PC-9 (cell line): Measurements from ENCODE around the gene EDN2. TPM values are rescaled to one million over a fixed set of nuclear protein-coding genes. Genes with fewer than 3 reads are reported as not detected.

Experiments
- BruUV-seq: library from RNA; stranded (reverse); fragments of 400-500 nt; replicated peaks from 2 replicates; lab custom pipeline; 2021; lab: Mats Ljungman, UMichigan
- CTCF ChIA-PET: fragments of 300-600 bp; sonication (Branson Sonifier 250); formaldehyde crosslinking; loops from one replicate; lab custom pipeline; 2022; ENCODE audit warnings: antibody characterized with exemption; lab: Charles Lee
- POLR2A ChIA-PET: fragments of 300-600 bp; sonication (Branson Sonifier 250); formaldehyde crosslinking; loops from one replicate; lab custom pipeline; 2022; ENCODE audit warnings: antibody characterized with exemption; ENCODE audit not compliant: unreplicated experiment; lab: Charles Lee
- DNase-seq, 2 experiments: peaks; one replicate each; pipeline versions ENCODE4 v3.0.0 to v3.0.0-alpha.2; 2015 to 2022; ENCODE audit warnings: mixed read lengths in 1 of 2
- H2AFZ ChIP-seq: fragments of 200-600 bp; sonication (generic); 2 replicates; pipeline ENCODE4 v1.8.1; 2017; ENCODE audit warnings: antibody characterized with exemption
- H3F3A ChIP-seq: fragments of 200-600 bp; sonication (generic); 2 replicates; pipeline ENCODE4 v1.8.1; 2017; ENCODE audit warnings: antibody characterized with exemption, mild to moderate bottlenecking, low read depth; ENCODE audit not compliant: insufficient read depth
- H3K27ac ChIP-seq: fragments of 200-600 bp; sonication (generic); 2 replicates; pipeline ENCODE4 v1.6.1; 2016; ENCODE audit warnings: mixed run types
- H3K27me3 ChIP-seq: fragments of 200-600 bp; sonication (generic); 2 replicates; pipeline ENCODE4 v1.6.1; 2016; ENCODE audit warnings: low read depth, mixed run types; ENCODE audit not compliant: insufficient read depth
- H3K36me3 ChIP-seq: fragments of 200-600 bp; sonication (generic); 2 replicates; pipeline ENCODE4 v1.6.1; 2016; ENCODE audit warnings: low read depth, mixed run types
- H3K4me1 ChIP-seq: fragments of 200-600 bp; sonication (generic); replicated peaks from 2 replicates; pipeline ENCODE4 v1.6.1; 2016; ENCODE audit warnings: mixed run types; ENCODE audit not compliant: insufficient read depth
- H3K4me2 ChIP-seq: fragments of 200-600 bp; sonication (generic); 2 replicates; pipeline ENCODE4 v1.6.1; 2017; ENCODE audit warnings: mixed run types
- H3K4me3 ChIP-seq: fragments of 200-600 bp; sonication (generic); 2 replicates; pipeline ENCODE4 v1.6.1; 2016; ENCODE audit warnings: mixed run types
- H3K79me2 ChIP-seq: fragments of 200-600 bp; sonication (generic); 2 replicates; pipeline ENCODE4 v1.6.1; 2017; ENCODE audit warnings: low read depth, mixed run types
- H3K9me2 ChIP-seq: fragments of 200-600 bp; sonication (generic); 2 replicates; pipeline ENCODE4 v1.8.1; 2017; ENCODE audit warnings: mild to moderate bottlenecking; ENCODE audit not compliant: insufficient read depth
- H3K9me3 ChIP-seq: fragments of 200-600 bp; sonication (generic); 2 replicates; pipeline ENCODE4 v1.8.1; 2016; ENCODE audit warnings: low read depth; ENCODE audit not compliant: insufficient read depth
- H4K20me1 ChIP-seq: fragments of 200-600 bp; sonication (generic); 2 replicates; pipeline ENCODE4 v1.8.1; 2017; ENCODE audit not compliant: insufficient read depth
- CTCF ChIP-seq: fragments of 200-600 bp; sonication (generic); conservative IDR thresholded peaks from 2 replicates; pipeline ENCODE4 v1.6.1; 2017; ENCODE audit warnings: mixed run types, antibody characterized with exemption, mild to moderate bottlenecking, moderate library complexity
- EZH2 ChIP-seq: fragments of 200-600 bp; sonication (generic); IDR thresholded peaks from 2 replicates; pipeline ENCODE4 v1.8.0; 2017; ENCODE audit warnings: antibody characterized with exemption, low read depth
- intact Hi-C: fragments of 100-400 bp; cut with micrococcal nuclease; formaldehyde crosslinking; loops from one replicate; pipeline ENCODE4 v1.10.0; 2022; ENCODE audit not compliant: unreplicated experiment
- total RNA-seq: library from RNA; stranded (reverse); gene quantifications from 2 replicates; pipeline ENCODE4 v1.2.3, GENCODE V29; 2021

Gene EDN2
- total RNA-seq, 1 experiment from 2014 or later: 0.48 TPM

- BruUV-seq: no TSS peak
These were observed 18.7 kb downstream of the EDN2 start for GRCh38 chr1:41465741-41466140.

GRCh38 chr1:41464885-41465284 is 19.6 kb downstream of the EDN2 start:
- BruUV-seq: no TSS peak
- Histone ChIP-seq H3K4me1 (peaks cover 28% of the 10 kb centered on the region), H3K9me3 (no peaks in the 10 kb centered on the region), H3K9me2 (no peaks in the 10 kb centered on the region), H3K36me3 (no peaks in the 10 kb centered on the region), H3K4me3 (no peak overlapping the region), H3K27ac (no peak overlapping the region), H3K79me2 (no peaks in the 10 kb centered on the region), H4K20me1 (no peaks in the 10 kb centered on the region), H3K27me3 (no peaks in the 10 kb centered on the region), H3F3A (peaks cover 14% of the 10 kb centered on the region), H3K4me2 (no peak overlapping the region), H2AFZ (no peak overlapping the region)
- no peak for DNase-seq
- TF ChIP-seq EZH2 (no peak), CTCF (no peak)
- ChIA-PET CTCF (no interaction called here), POLR2A (no interaction called here)
- intact Hi-C loops: no loop called here

More at GRCh38 chr1:41465741-41466140, 18.7 kb downstream of the EDN2 start:
- H3K27me3 ChIP-seq: no peaks in the 10 kb centered on the region
- CTCF ChIA-PET: no interaction called here
- H3K9me2 ChIP-seq: no peaks in the 10 kb centered on the region
- TF ChIP-seq EZH2: no peak
- peaks cover 36% of the 10 kb centered on the region for H3K4me1 ChIP-seq
- peaks cover 14% of the 10 kb centered on the region for H3F3A ChIP-seq
- DNase-seq: no peak
- H3K9me3 ChIP-seq: no peaks in the 10 kb centered on the region
- H3K36me3 ChIP-seq: no peaks in the 10 kb centered on the region
- H3K4me3 ChIP-seq: no peak overlapping the region
- H3K27ac ChIP-seq: no peak overlapping the region
- intact Hi-C loops: no loop called here
- H2AFZ ChIP-seq: no peak overlapping the region
- H3K4me2 ChIP-seq: no peak overlapping the region
- no peaks in the 10 kb centered on the region for H4K20me1 ChIP-seq
- H3K79me2 ChIP-seq: no peaks in the 10 kb centered on the region
- POLR2A ChIA-PET: no interaction called here

- Histone ChIP-seq H3K9me2 (no peaks in the 10 kb centered on the region), H3K4me1 (peaks cover 14% of the 10 kb centered on the region), H4K20me1 (no peaks in the 10 kb centered on the region), H3K27me3 (no peaks in the 10 kb centered on the region), H3K4me2 (no peak overlapping the region), H3K36me3 (no peaks in the 10 kb centered on the region), H3F3A (peaks cover 13% of the 10 kb centered on the region), H2AFZ (no peak overlapping the region), H3K4me3 (no peak overlapping the region), H3K27ac (no peak overlapping the region), H3K79me2 (no peaks in the 10 kb centered on the region), H3K9me3 (no peaks in the 10 kb centered on the region)
- BruUV-seq: no TSS peak
- CTCF ChIA-PET: no interaction called here
- intact Hi-C loops: no loop called here
- POLR2A ChIA-PET: no interaction called here
- TF ChIP-seq CTCF: no peak
- no peak for TF ChIP-seq EZH2
- DNase-seq: no peak
These were observed 21.0 kb downstream of the EDN2 start for GRCh38 chr1:41463516-41463915.

GRCh38 chr1:41462680-41463004 is 21.8 kb downstream of the EDN2 start:
- Histone ChIP-seq H4K20me1 (no peaks in the 10 kb centered on the region), H3K36me3 (no peaks in the 10 kb centered on the region), H3K79me2 (no peaks in the 10 kb centered on the region), H3K27me3 (no peaks in the 10 kb centered on the region), H3K27ac (no peak overlapping the region), H3K9me2 (no peaks in the 10 kb centered on the region), H3K4me3 (no peak overlapping the region), H2AFZ (no peak overlapping the region), H3K9me3 (no peaks in the 10 kb centered on the region), H3K4me2 (no peak overlapping the region), H3K4me1 (peaks cover 5% of the 10 kb centered on the region), H3F3A (peaks cover 4% of the 10 kb centered on the region; the same call in 1 of the 2 replicates)
- DNase-seq: no peak
- BruUV-seq: no TSS peak
- intact Hi-C loops: no loop called here
- TF ChIP-seq EZH2: no peak
- no peak for TF ChIP-seq CTCF
- ChIA-PET POLR2A (interaction anchor here (0.7 kb wide), 1 partner anchor 705 kb away, joined by 24 read pairs; no protein-coding TSS in a partner anchor), CTCF (interaction anchor here (0.5 kb wide), 1 partner anchor 13 kb away, joined by 3 read pairs; no protein-coding TSS in a partner anchor)
